Measurements from ENCODE around the gene TAL1. TPM values are rescaled to one million over a fixed set of nuclear protein-coding genes. Genes with fewer than 3 reads are reported as not detected.

Gene TAL1
- total and polyA plus RNA-seq, 4 donors = 6.4 to 9.6 (median 9.0) TPM

DNA sequence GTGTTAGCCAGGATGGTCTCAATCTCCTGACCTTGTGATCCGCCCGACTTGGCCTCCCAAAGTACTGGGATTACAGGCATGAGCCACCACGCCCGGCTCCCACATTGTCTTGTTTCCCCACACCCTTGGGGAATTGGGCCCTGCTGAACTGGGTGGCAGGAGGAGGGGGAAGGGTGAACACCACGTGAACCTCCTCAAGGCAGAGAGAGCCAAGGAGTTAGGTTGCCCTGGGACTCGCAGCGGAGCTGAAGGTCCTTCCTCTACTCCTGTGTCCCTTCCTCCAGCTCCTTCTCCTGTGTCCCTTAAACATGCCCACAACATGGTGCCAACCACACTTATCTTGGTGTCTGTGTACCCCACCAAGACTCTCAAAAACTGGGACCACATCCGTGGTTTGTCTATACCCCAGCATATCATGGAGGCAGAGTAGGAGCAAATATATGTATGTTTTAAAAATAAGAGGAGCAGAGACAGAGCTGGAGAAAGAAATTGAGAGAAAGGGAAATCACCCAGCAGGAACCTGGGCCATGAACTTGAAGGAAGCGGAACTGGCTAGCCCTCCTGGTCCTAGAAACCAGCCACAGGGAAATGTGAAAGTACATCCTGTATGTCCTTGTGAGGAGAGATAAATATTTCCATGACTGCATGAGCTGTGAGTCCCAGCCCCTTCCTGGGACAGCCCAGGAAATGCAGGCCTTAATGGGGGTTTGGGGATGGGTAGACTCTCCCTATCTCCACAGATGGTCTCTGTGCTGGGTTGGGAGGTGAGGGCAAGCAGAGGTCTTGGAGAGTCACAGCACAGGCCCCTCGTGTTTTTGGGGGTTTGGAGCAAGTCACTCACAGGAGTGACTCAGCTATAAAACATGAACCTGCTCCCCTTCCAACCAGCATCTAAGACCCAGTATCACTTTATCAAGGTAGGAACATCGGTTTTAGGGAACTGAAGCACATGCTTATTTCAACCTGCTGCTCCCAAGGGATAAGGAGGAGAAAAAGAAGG lies 9.4 kb upstream of the TAL1 start:
- TF ChIP-seq, protein P1, sequence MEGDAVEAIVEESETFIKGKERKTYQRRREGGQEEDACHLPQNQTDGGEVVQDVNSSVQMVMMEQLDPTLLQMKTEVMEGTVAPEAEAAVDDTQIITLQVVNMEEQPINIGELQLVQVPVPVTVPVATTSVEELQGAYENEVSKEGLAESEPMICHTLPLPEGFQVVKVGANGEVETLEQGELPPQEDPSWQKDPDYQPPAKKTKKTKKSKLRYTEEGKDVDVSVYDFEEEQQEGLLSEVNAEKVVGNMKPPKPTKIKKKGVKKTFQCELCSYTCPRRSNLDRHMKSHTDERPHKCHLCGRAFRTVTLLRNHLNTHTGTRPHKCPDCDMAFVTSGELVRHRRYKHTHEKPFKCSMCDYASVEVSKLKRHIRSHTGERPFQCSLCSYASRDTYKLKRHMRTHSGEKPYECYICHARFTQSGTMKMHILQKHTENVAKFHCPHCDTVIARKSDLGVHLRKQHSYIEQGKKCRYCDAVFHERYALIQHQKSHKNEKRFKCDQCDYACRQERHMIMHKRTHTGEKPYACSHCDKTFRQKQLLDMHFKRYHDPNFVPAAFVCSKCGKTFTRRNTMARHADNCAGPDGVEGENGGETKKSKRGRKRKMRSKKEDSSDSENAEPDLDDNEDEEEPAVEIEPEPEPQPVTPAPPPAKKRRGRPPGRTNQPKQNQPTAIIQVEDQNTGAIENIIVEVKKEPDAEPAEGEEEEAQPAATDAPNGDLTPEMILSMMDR (IDR thresholded peaks at IDR 0.05; ENCODE audit: control extremely low read depth, extremely low read depth) = no peak
- peaks cover 0 to 11% (median 0%) of the 10 kb centered on the region in 3 donors for H3K27me3 ChIP-seq (ENCODE audit: control insufficient read depth in 3 of 3, insufficient read depth in 3 of 3, low read length in 2 of 3)
- H3K4me3 ChIP-seq = no peak overlapping the region
- no peak overlapping the region for H3K9ac ChIP-seq (ENCODE audit: insufficient read depth in 1 of 2, low read length in 2 of 2)
- WGBS, 2 donors = 76 to 78% methylated on average over 11 of the region's 11 CpGs
- H3K4me1 ChIP-seq (ENCODE audit: control insufficient read depth in 5 of 5, insufficient read depth in 5 of 5, low read length in 5 of 5) = peaks cover 0 to 2% (median 0%) of the 10 kb centered on the region in 5 donors
- peak overlapping the region in 1 of 2 donors; percentile 74 for H3K27ac ChIP-seq (ENCODE audit: low read depth in 1 of 2, low read length in 1 of 2)
- DNase-seq (peak in 1 of 3 donors; percentile 54), ATAC-seq (ENCODE audit: insufficient read depth, low FRiP score) (no peak)
- no peaks in the 10 kb centered on the region for H3K36me3 ChIP-seq (ENCODE audit: control insufficient read depth in 4 of 4, insufficient read depth in 4 of 4, low read length in 4 of 4)
- no peaks in the 10 kb centered on the region for H3K9me3 ChIP-seq (ENCODE audit: control insufficient read depth in 4 of 4, insufficient read depth in 3 of 4, low read length in 3 of 4)

GRCh38 chr1:47238935-47239592 lies 7.0 kb upstream of the TAL1 start:
- H3K9ac ChIP-seq (ENCODE audit: insufficient read depth in 1 of 2, low read length in 2 of 2) = no peak overlapping the region
- TF ChIP-seq, protein P1 (IDR thresholded peaks at IDR 0.05; ENCODE audit: control extremely low read depth, extremely low read depth) = no peak
- H3K4me1 ChIP-seq (ENCODE audit: control insufficient read depth in 5 of 5, insufficient read depth in 5 of 5, low read length in 5 of 5) = peaks cover 0 to 8% (median 0%) of the 10 kb centered on the region in 5 donors
- H3K27ac ChIP-seq (ENCODE audit: low read depth in 1 of 2, low read length in 1 of 2) = no peak overlapping the region
- peaks cover 0 to 21% (median 14%) of the 10 kb centered on the region in 3 donors for H3K27me3 ChIP-seq (ENCODE audit: control insufficient read depth in 3 of 3, insufficient read depth in 3 of 3, low read length in 2 of 3)
- DNase-seq (no peak), ATAC-seq (ENCODE audit: insufficient read depth, low FRiP score) (no peak)
- no peaks in the 10 kb centered on the region for H3K9me3 ChIP-seq (ENCODE audit: control insufficient read depth in 4 of 4, insufficient read depth in 3 of 4, low read length in 3 of 4)
- H3K36me3 ChIP-seq (ENCODE audit: control insufficient read depth in 4 of 4, insufficient read depth in 4 of 4, low read length in 4 of 4) = no peaks in the 10 kb centered on the region
- 59 to 62% methylated on average over 5 of the region's 5 CpGs for WGBS, 2 donors
- no peak overlapping the region for H3K4me3 ChIP-seq

DNA sequence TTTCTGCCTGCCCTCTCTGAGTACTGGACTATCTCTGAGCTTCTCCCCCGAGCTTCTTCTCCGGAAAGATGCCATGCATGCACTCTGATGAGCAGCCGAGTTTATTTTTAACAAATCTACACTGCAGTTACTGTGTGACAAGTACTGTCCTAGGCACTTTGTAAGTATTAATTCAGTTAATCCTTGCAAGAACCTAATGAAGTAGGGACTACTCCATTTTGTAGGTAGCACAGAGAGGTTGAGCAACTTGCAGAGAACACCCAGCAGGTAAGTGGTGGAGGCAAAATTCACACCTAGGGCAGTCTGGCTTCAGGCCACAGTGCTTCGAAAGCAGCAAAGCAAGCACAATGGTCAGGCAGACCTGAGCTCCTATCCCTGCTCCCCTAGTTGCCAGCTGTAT lies 3.8 kb upstream of the TAL1 start:
- Histone ChIP-seq H3K27me3 (ENCODE audit: control insufficient read depth in 3 of 3, insufficient read depth in 3 of 3, low read length in 2 of 3) (peaks cover 0 to 43% (median 41%) of the 10 kb centered on the region in 3 donors), H3K27ac (ENCODE audit: low read depth in 1 of 2, low read length in 1 of 2) (peak overlapping the region in 1 of 2 donors; percentile 63), H3K4me3 (no peak overlapping the region), H3K36me3 (ENCODE audit: control insufficient read depth in 4 of 4, insufficient read depth in 4 of 4, low read length in 4 of 4) (no peaks in the 10 kb centered on the region), H3K4me1 (ENCODE audit: control insufficient read depth in 5 of 5, insufficient read depth in 5 of 5, low read length in 5 of 5) (peaks cover 0 to 14% (median 0%) of the 10 kb centered on the region in 5 donors), H3K9me3 (ENCODE audit: control insufficient read depth in 4 of 4, insufficient read depth in 3 of 4, low read length in 3 of 4) (peaks cover 0 to 5% (median 0%) of the 10 kb centered on the region in 4 donors), H3K9ac (ENCODE audit: insufficient read depth in 1 of 2, low read length in 2 of 2) (no peak overlapping the region)
- DNase-seq (no peak), ATAC-seq (ENCODE audit: insufficient read depth, low FRiP score) (no peak)
- TF ChIP-seq, protein P1 (IDR thresholded peaks at IDR 0.05; ENCODE audit: control extremely low read depth, extremely low read depth) = no peak
- WGBS, 2 donors = 42 to 56% methylated on average over 4 of the region's 4 CpGs
